GM12878 (cell line): ENCODE results near the gene ANKRD24.

ENCODE experiments used
- CTCF ChIP-seq, 3 experiments: IDR thresholded peaks in 2 of 3; conservative IDR thresholded peaks in 1 of 3; 2 replicates each; pipeline ENCODE4 v1.5.1; 2011; ENCODE audit warnings: low read depth in 3 of 3, low read length in 3 of 3, mild to moderate bottlenecking in 3 of 3, control low read depth in 2 of 3, moderate library complexity in 2 of 3, inconsistent platforms in 1 of 3, mixed read lengths in 1 of 3; ENCODE audit not compliant: control insufficient read depth in 2 of 3, insufficient read depth in 1 of 3; ENCODE audit errors: extremely low read depth in 1 of 3
- HDAC2 ChIP-seq: fragments of 200-600 bp; sonication (generic); IDR thresholded peaks from 2 replicates; pipeline ENCODE4 v1.6.1; 2017
- POLR2A ChIP-seq: IDR thresholded peaks from 2 replicates; pipeline ENCODE4 v1.6.1; 2011; ENCODE audit warnings: low read depth, mild to moderate bottlenecking, low read length

GRCh38 chr19:4189641-4190040 is 7.2 kb downstream of the ANKRD24 start:
- TF ChIP-seq CTCF (IDR thresholded peaks at IDR 0.05 in 2 of 3, conservative IDR thresholded peaks at IDR 0.05 in 1 of 3; ENCODE audit: control insufficient read depth in 2 of 3, extremely low read depth in 1 of 3, insufficient read depth in 1 of 3, low read depth in 3 of 3, low read length in 3 of 3) (no peak), HDAC2 (no peak), POLR2A (no peak)
